ENCODE data around the gene CALB2.

The CALB2 gene

DNA sequence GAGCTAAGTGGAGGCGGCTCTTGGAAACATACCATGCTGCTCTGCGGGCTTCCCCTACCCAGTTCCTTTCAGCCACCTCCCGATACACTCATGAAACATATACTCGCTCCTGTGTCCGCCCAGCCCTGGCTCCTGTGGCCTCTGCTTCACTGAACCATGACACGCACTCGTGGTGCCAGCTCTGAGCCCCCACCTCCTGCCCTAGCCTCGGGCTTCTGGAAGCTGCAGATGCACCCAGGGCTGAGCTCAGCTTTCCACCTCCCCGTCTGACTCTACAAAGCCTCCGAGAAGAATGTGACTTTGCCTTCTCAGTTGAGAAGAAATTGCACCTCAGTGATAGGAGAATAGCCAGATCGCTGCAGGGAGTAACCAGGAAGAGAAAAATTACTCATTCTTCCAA, 11.0 kb downstream of the CALB2 start:
- Histone ChIP-seq H3K36me3 (no peaks in the 10 kb centered on the region), H3K27me3 (peaks cover 3% of the 10 kb centered on the region), H3K27ac (no peak overlapping the region), H3K4me3 (ENCODE audit: low read depth in 1 of 2, low read length in 1 of 2) (no peak overlapping the region), H3K9me3 (no peaks in the 10 kb centered on the region), H3K4me1 (ENCODE audit: control insufficient read depth in 1 of 2, insufficient read depth in 1 of 2, low read depth in 1 of 2, low read length in 1 of 2) (no peaks in the 10 kb centered on the region)
- no peak for TF ChIP-seq CTCF (IDR thresholded peaks at IDR 0.05)

GRCh38 chr16:71371237-71371636, 12.7 kb downstream of the CALB2 start:
- Histone ChIP-seq H3K27me3 (peaks cover 3% of the 10 kb centered on the region), H3K4me1 (ENCODE audit: control insufficient read depth in 1 of 2, insufficient read depth in 1 of 2, low read depth in 1 of 2, low read length in 1 of 2) (no peaks in the 10 kb centered on the region), H3K9me3 (no peaks in the 10 kb centered on the region), H3K36me3 (no peaks in the 10 kb centered on the region), H3K27ac (no peak overlapping the region), H3K4me3 (ENCODE audit: low read depth in 1 of 2, low read length in 1 of 2) (no peak overlapping the region)
- TF ChIP-seq CTCF (IDR thresholded peaks at IDR 0.05) = no peak

DNA sequence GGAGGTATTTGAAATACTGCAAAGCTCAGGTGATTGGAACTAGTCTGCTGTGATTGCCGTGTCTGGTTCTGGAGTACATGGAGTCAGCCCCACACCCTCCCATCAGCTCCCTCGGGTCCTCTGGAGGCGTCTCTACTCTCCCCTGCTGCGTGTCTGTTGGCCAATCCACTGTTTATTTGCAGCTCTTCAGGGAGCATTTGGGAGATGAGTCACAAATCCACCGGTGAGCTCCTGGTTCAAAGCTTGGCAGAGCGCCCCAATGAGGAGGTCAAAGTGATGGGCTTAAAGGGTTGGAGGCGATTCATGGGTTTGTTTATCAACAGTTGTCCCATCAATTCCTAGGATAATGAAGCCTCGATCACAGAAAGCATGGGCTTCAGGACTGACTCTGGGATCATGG, 14.6 kb downstream of the CALB2 start:
- Histone ChIP-seq H3K4me3 (ENCODE audit: low read depth in 1 of 2, low read length in 1 of 2) (no peak overlapping the region), H3K4me1 (ENCODE audit: control insufficient read depth in 1 of 2, insufficient read depth in 1 of 2, low read depth in 1 of 2, low read length in 1 of 2) (no peaks in the 10 kb centered on the region), H3K36me3 (no peaks in the 10 kb centered on the region), H3K27ac (no peak overlapping the region), H3K9me3 (no peaks in the 10 kb centered on the region), H3K27me3 (peaks cover 2% of the 10 kb centered on the region)
- TF ChIP-seq CTCF (IDR thresholded peaks at IDR 0.05) = no peak

GRCh38 chr16:71376465-71377157, 18.1 kb downstream of the CALB2 start:
- no peak overlapping the region for H3K27ac ChIP-seq
- no peak for TF ChIP-seq CTCF (IDR thresholded peaks at IDR 0.05)
- no peak overlapping the region for H3K4me3 ChIP-seq (ENCODE audit: low read depth in 1 of 2, low read length in 1 of 2)
- no peaks in the 10 kb centered on the region for H3K27me3 ChIP-seq
- H3K36me3 ChIP-seq = no peaks in the 10 kb centered on the region
- no peaks in the 10 kb centered on the region for H3K4me1 ChIP-seq (ENCODE audit: control insufficient read depth in 1 of 2, insufficient read depth in 1 of 2, low read depth in 1 of 2, low read length in 1 of 2)
- H3K9me3 ChIP-seq = no peaks in the 10 kb centered on the region

- no peak overlapping the region for H3K27ac ChIP-seq
- no peak overlapping the region for H3K4me3 ChIP-seq (ENCODE audit: low read depth in 1 of 2, low read length in 1 of 2)
- no peaks in the 10 kb centered on the region for H3K27me3 ChIP-seq
- TF ChIP-seq CTCF (IDR thresholded peaks at IDR 0.05) = no peak
- no peaks in the 10 kb centered on the region for H3K9me3 ChIP-seq
- H3K36me3 ChIP-seq = no peaks in the 10 kb centered on the region
- H3K4me1 ChIP-seq (ENCODE audit: control insufficient read depth in 1 of 2, insufficient read depth in 1 of 2, low read depth in 1 of 2, low read length in 1 of 2) = no peaks in the 10 kb centered on the region
Measured at GRCh38 chr16:71379711-71380110, 21.2 kb downstream of the CALB2 start.
